GM18502 (cell line): ENCODE data around the gene OR10V1.
A peak's percentile ranks its signal among the peaks of the same experiment; 100 is the strongest.
"Not testable (repeated sequence)": the region's sequence is repeated elsewhere in the genome, so short reads cannot be mapped to it uniquely, and the experiment has no call there.

Experiments
- ATAC-seq: cut with Tn5 transposase; IDR thresholded peaks from one replicate; pipeline ENCODE4 v1.9.1; 2021; ENCODE audit warnings: mild to moderate bottlenecking; ENCODE audit not compliant: unreplicated experiment, poor library complexity

OR10V1 gene

GRCh38 chr11:59710136-59710847 is 3.4 kb downstream of the OR10V1 start:
- no peak for ATAC-seq

- no peak for ATAC-seq
Measured at GRCh38 chr11:59708537-59708936, 5.1 kb downstream of the OR10V1 start.

- ATAC-seq: no peak
Measured at GRCh38 chr11:59707371-59707770, 6.3 kb downstream of the OR10V1 start.

GRCh38 chr11:59706518-59707285 is 6.9 kb downstream of the OR10V1 start:
- no peak for ATAC-seq

- no peak for ATAC-seq
Measured at GRCh38 chr11:59705294-59705693, 8.4 kb downstream of the OR10V1 start.

- not testable (repeated sequence) for ATAC-seq
Measured at GRCh38 chr11:59703515-59703914, 10.1 kb downstream of the OR10V1 start.

- not testable (repeated sequence) for ATAC-seq
Measured at GRCh38 chr11:59700157-59700556, 13.5 kb downstream of the OR10V1 start.

GRCh38 chr11:59698506-59698905 is 15.1 kb downstream of the OR10V1 start:
- no peak for ATAC-seq

GRCh38 chr11:59692915-59693314 is 20.7 kb downstream of the OR10V1 start:
- no peak for ATAC-seq

- ATAC-seq: no peak
Measured at GRCh38 chr11:59691156-59691555, 22.5 kb downstream of the OR10V1 start.

- no peak for ATAC-seq
Measured at GRCh38 chr11:59689015-59689414, 24.6 kb downstream of the OR10V1 start.

GRCh38 chr11:59681260-59681725 is 32.4 kb downstream of the OR10V1 start:
- not testable (repeated sequence) for ATAC-seq

- ATAC-seq: peak; percentile 83
Measured at GRCh38 chr11:59680287-59681154, 33.1 kb downstream of the OR10V1 start.

- ATAC-seq: no peak
Measured at GRCh38 chr11:59679347-59679746, 34.3 kb downstream of the OR10V1 start.

GRCh38 chr11:59678813-59679165 is 34.9 kb downstream of the OR10V1 start:
- no peak for ATAC-seq

- ATAC-seq: no peak
Measured at GRCh38 chr11:59678118-59678812, 35.4 kb downstream of the OR10V1 start.

GRCh38 chr11:59676205-59676604 is 37.4 kb downstream of the OR10V1 start:
- no peak for ATAC-seq

GRCh38 chr11:59674291-59674690 is 39.4 kb downstream of the OR10V1 start:
- no peak for ATAC-seq

- no peak for ATAC-seq
Measured at GRCh38 chr11:59673291-59673690, 40.4 kb downstream of the OR10V1 start.

GRCh38 chr11:59671471-59671870 is 42.2 kb downstream of the OR10V1 start:
- no peak for ATAC-seq
